ENCODE results near the gene TOP2A.
"Not testable (repeated sequence)": the region's sequence is repeated elsewhere in the genome, so short reads cannot be mapped to it uniquely, and the experiment has no call there.

Gene TOP2A

GRCh38 chr17:40376541-40376940 lies 41.2 kb downstream of the TOP2A start:
- DNase-seq (ENCODE audit: low spot score) = not testable (repeated sequence)

GRCh38 chr17:40375786-40376185 lies 41.9 kb downstream of the TOP2A start:
- DNase-seq (ENCODE audit: low spot score) = not testable (repeated sequence)

- no peak for DNase-seq (ENCODE audit: low spot score)
Measured at GRCh38 chr17:40374821-40375498, 42.7 kb downstream of the TOP2A start.

- DNase-seq (ENCODE audit: low spot score) = no peak
Measured at GRCh38 chr17:40373999-40374398, 43.7 kb downstream of the TOP2A start.

GRCh38 chr17:40373324-40373723 lies 44.4 kb downstream of the TOP2A start:
- no peak for DNase-seq (ENCODE audit: low spot score)

- not testable (repeated sequence) for DNase-seq (ENCODE audit: low spot score)
Measured at GRCh38 chr17:40372644-40373043, 45.1 kb downstream of the TOP2A start.

GRCh38 chr17:40372031-40372430 lies 45.7 kb downstream of the TOP2A start:
- no peak for DNase-seq (ENCODE audit: low spot score)

- no peak for DNase-seq (ENCODE audit: low spot score)
Measured at GRCh38 chr17:40371261-40371929, 46.3 kb downstream of the TOP2A start.

- no peak for DNase-seq (ENCODE audit: low spot score)
Measured at GRCh38 chr17:40369923-40370322, 47.8 kb downstream of the TOP2A start.

- DNase-seq (ENCODE audit: low spot score) = not testable (repeated sequence)
Measured at GRCh38 chr17:40367728-40368127, 50.0 kb downstream of the TOP2A start.

GRCh38 chr17:40366861-40367518 lies 50.7 kb downstream of the TOP2A start:
- no peak for DNase-seq (ENCODE audit: low spot score)

- no peak for DNase-seq (ENCODE audit: low spot score)
Measured at GRCh38 chr17:40366076-40366860, 51.4 kb downstream of the TOP2A start.

GRCh38 chr17:40364906-40365305 lies 52.8 kb downstream of the TOP2A start:
- no peak for DNase-seq (ENCODE audit: low spot score)

GRCh38 chr17:40364121-40364861 lies 53.4 kb downstream of the TOP2A start, which contains the start of gene GJD3:
TSS of gene GJD3 (minus strand) at chr17:40364737. CDS start at chr17:40363815, 922 bp downstream.
- DNase-seq (ENCODE audit: low spot score) = no peak

GRCh38 chr17:40363111-40363827 lies 54.4 kb downstream of the TOP2A start:
- DNase-seq (ENCODE audit: low spot score) = no peak

- DNase-seq (ENCODE audit: low spot score) = no peak
Measured at GRCh38 chr17:40362696-40363110, 55.0 kb downstream of the TOP2A start.

- no peak for DNase-seq (ENCODE audit: low spot score)
Measured at GRCh38 chr17:40361925-40362695, 55.6 kb downstream of the TOP2A start.

- no peak for DNase-seq (ENCODE audit: low spot score)
Measured at GRCh38 chr17:40361063-40361924, 56.4 kb downstream of the TOP2A start.

- no peak for DNase-seq (ENCODE audit: low spot score)
Measured at GRCh38 chr17:40360091-40360490, 57.6 kb downstream of the TOP2A start.

All from Ammon's horn (tissue), 1 donor.